ENCODE measurements around the gene HCST. TPM values are rescaled to one million over a fixed set of nuclear protein-coding genes. Genes with fewer than 3 reads are reported as not detected.

The HCST gene, protein sequence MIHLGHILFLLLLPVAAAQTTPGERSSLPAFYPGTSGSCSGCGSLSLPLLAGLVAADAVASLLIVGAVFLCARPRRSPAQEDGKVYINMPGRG
- 0.29 to 0.79 TPM (median 0.46 TPM) in 4 of 5 replicates, not detected in the other for total RNA-seq (2022; extraction: Qiagen RNA extraction)

DNA sequence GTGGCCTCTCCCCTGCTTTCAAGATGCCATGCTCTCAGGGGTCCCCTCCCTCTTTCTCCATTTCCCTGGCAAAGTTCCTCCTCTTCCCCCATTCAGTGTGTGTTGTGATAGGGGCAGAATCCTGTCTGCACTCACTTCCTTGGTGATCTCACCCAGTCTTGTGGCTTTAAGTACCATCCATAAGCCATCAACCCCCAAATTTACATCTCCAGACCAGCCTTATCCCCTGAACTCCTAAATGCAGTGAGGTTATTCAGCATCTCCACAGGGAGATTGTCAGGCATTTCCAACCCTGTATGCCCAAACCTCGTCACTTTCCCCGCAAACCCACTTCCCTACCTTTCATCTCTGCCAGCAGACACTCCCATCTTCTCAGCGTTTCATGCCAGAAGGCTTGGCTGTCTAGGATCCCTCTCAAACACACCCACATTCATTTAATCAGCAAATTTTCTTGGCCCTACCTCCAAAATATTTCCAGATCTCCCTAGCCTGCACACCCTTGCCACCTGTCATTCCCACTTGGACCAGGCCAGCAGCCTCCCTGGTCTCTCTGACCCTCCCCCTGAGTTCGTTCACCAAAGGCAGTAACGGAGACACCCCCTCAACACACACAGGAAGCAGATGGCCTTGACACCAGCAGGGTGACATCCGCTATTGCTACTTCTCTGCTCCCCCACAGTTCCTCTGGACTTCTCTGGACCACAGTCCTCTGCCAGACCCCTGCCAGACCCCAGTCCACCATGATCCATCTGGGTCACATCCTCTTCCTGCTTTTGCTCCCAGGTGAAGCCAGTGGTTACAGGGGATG is at the start of gene HCST:
Gene HCST, plus strand, starts transcription at position 676 of the 808 bp plus-strand sequence. Its CDS starts 65 bp downstream, at position 741.

DNA sequence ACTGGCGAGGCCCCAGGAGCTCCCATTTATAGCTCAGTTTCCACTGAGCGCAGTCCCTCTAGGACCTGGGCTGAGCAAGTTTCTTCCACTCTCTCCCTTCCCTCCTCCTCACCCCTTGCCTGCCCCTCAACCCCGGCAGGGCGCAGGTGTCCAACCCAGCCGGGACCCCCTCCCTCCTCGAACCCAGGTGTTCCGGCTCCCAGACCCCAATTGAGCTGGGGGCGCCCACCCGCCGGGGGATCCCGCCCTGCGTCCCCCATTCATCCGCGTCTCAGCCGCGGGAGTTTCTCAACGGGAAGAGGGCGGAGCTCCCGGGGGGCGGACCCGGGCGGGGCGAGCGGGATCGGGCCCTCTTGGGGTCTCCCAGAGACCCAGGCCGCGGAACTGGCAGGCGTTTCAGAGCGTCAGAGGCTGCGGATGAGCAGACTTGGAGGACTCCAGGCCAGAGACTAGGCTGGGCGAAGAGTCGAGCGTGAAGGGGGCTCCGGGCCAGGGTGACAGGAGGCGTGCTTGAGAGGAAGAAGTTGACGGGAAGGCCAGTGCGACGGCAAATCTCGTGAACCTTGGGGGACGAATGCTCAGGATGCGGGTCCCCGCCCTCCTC is 45.7 kb upstream of the HCST start, which contains the start of gene KIRREL2:
Gene KIRREL2, plus strand, starts transcription at position 366 of the 604 bp plus-strand sequence. Its CDS starts 209 bp downstream, at position 575.

DNA sequence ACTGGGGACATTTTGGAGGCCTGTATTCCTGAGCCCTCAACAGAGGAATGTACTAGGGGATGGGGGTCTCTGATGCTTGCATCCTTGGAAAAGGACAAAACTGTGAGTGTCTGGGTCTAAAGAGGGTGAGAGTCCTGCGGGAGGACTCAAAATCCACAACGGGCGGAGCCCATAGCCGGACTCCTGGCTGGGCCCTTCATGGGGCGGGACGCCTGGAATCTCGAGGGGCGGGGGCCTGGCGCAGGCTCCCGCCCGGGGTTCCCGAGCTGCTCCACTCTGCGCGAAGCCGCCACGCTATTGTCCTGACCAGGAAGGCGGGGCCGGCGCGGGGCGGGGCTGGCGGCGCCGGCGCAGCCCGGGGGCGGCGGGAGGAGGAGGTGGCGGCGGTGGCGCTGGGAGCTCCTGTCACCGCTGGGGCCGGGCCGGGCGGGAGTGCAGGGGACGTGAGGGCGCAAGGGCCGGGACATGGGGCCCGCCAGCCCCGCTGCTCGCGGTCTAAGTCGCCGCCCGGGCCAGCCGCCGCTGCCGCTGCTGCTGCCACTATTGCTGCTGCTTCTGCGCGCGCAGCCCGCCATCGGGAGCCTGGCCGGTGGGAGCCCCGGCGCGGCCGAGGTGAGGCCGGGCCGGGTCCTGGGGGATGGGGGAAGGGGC is 34.0 kb upstream of the HCST start, which contains the start of gene APLP1:
Gene APLP1, plus strand, starts transcription at position 403 of the 651 bp plus-strand sequence. Its CDS starts 63 bp downstream, at position 466.

DNA sequence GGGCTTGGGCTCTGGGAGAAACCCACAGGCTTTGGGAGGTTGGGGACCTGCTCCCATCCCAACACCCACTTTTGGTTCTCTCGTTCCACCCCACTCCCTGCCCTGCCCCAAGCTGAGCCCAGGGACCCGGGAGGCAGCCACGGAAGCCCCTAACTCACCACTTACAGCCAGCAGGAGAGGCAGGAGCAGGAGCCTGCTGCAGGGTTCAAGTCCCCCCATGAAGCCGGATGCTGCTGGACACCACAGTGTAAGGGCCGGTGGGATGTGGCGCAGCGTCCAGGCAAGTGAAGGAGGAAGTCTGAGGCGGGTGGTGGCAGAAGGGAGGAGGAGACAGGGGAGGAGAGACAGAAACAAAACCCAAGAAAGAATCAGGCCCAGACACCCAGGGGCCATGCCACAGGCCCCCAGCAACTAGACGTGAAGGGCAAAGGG is 5.7 kb downstream of the HCST start, which contains the start of gene TYROBP:
Gene TYROBP, minus strand, starts transcription at position 286 of the 432 bp plus-strand sequence. Its CDS starts 67 bp downstream, at position 219.

DNA sequence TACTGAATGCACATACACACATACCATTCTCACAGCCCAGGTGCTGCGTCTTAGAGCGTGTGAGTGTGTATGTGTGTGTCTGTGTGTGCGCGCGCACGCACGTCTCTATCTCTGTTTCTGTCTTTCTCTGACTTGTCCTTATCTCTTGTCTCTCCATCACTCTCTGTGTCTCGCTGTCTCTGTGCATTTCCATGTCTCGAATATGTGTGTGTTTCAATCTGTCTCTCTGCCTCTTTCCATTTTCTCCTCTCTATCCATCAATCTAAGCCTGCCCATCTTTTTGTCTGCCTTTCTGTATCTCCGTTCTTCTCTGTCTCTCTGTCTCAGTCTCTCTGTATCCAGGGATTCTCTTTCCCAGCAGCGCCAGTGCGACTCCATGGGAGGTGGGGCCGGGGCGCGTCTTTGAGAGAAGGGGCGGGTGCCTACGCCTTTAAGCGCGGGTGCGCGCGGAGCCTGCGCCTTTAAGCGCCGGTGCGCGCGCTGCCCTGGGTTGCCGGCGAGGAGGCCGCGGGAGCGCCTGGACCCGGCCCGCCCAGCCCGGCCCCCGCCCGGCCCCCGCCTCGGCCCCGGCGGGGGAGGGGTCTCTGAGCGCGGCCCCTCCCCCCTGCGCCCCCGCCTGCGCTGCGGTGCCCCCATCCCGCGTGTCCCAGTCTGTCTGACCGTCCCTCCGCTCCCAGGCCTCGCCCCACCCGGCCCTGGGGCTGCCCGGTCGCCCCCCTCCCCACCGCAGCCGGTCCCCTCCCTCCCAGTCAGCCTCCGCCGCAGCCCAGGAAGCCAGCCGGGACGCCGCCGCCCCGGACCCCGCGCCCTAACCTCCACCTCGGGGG is 33.8 kb downstream of the HCST start, which contains the start of gene LRFN3:
Gene LRFN3, plus strand, starts transcription at position 464 of the 827 bp plus-strand sequence. CDS start 3,052 bp downstream, outside the sequence.

Other genes starting within 250 kb of the HCST start
- 0.52 to 1.5 TPM (median 1.0 TPM) in 5 replicates for gene UPK1A, start 236.0 kb upstream of the HCST start, total RNA-seq (2022; extraction: Qiagen RNA extraction)
- not detected in 5 replicates for gene ZBTB32, start 198.0 kb upstream of the HCST start, total RNA-seq (2022; extraction: Qiagen RNA extraction)
- 53.9 to 62.2 TPM (median 56.6 TPM) in 5 replicates for gene KMT2B, start 184.5 kb upstream of the HCST start, total RNA-seq (2022; extraction: Qiagen RNA extraction)
- 11.5 to 12.9 TPM (median 11.8 TPM) in 5 replicates for gene IGFLR1, start 160.1 kb upstream of the HCST start, total RNA-seq (2022; extraction: Qiagen RNA extraction)
- 21.9 to 27.5 TPM (median 24.7 TPM) in 5 replicates for gene U2AF1L4, start 157.1 kb upstream of the HCST start, total RNA-seq (2022; extraction: Qiagen RNA extraction)
- 250 to 344 TPM (median 287 TPM) in 5 replicates for gene PSENEN, start 156.9 kb upstream of the HCST start, total RNA-seq (2022; extraction: Qiagen RNA extraction)
- gene LIN37, start 154.0 kb upstream of the HCST start, total RNA-seq (2022; extraction: Qiagen RNA extraction), result 21.5 to 27.9 TPM (median 23.2 TPM) in 5 replicates
- gene HSPB6, start 145.5 kb upstream of the HCST start, total RNA-seq (2022; extraction: Qiagen RNA extraction), result 0.14 to 0.35 TPM (median 0.29 TPM) in 5 replicates
- 19.6 to 32.1 TPM (median 24.2 TPM) in 5 replicates for gene PROSER3, start 144.4 kb upstream of the HCST start, total RNA-seq (2022; extraction: Qiagen RNA extraction)
- 4.7 to 9.3 TPM (median 7.4 TPM) in 5 replicates for gene ARHGAP33, start 127.0 kb upstream of the HCST start, total RNA-seq (2022; extraction: Qiagen RNA extraction)
- gene PRODH2, start 89.7 kb upstream of the HCST start, total RNA-seq (2022; extraction: Qiagen RNA extraction), result 0.15 to 0.36 TPM (median 0.25 TPM) in 5 replicates
- gene NPHS1, start 50.0 kb upstream of the HCST start, total RNA-seq (2022; extraction: Qiagen RNA extraction), result 0.35 to 0.68 TPM (median 0.59 TPM) in 5 replicates
- 0.43 to 0.63 TPM (median 0.50 TPM) in 5 replicates for gene KIRREL2, start 45.6 kb upstream of the HCST start, total RNA-seq (2022; extraction: Qiagen RNA extraction)
- 68.9 to 98.3 TPM (median 90.2 TPM) in 5 replicates for gene APLP1, start 34.0 kb upstream of the HCST start, total RNA-seq (2022; extraction: Qiagen RNA extraction)
- 5.2 to 6.5 TPM (median 6.3 TPM) in 5 replicates for gene NFKBID, start 2.0 kb upstream of the HCST start, total RNA-seq (2022; extraction: Qiagen RNA extraction)
- not detected in 5 replicates for gene TYROBP, start 5.8 kb downstream of the HCST start, total RNA-seq (2022; extraction: Qiagen RNA extraction)
- 15.7 to 24.4 TPM (median 20.9 TPM) in 5 replicates for gene LRFN3, start 33.8 kb downstream of the HCST start, total RNA-seq (2022; extraction: Qiagen RNA extraction)
- 28.9 to 48.5 TPM (median 46.4 TPM) in 5 replicates for gene SDHAF1, start 92.7 kb downstream of the HCST start, total RNA-seq (2022; extraction: Qiagen RNA extraction)
- 0.18 to 0.29 TPM (median 0.22 TPM) in 5 replicates for gene SYNE4, start 106.3 kb downstream of the HCST start, total RNA-seq (2022; extraction: Qiagen RNA extraction)
- 21.7 to 25.8 TPM (median 23.8 TPM) in 5 replicates for gene ALKBH6, start 111.7 kb downstream of the HCST start, total RNA-seq (2022; extraction: Qiagen RNA extraction)
- 0.74 to 1.5 TPM (median 0.92 TPM) in 5 replicates for gene CLIP3, start 130.3 kb downstream of the HCST start, total RNA-seq (2022; extraction: Qiagen RNA extraction)
- gene THAP8, start 151.8 kb downstream of the HCST start, total RNA-seq (2022; extraction: Qiagen RNA extraction), result 5.8 to 7.9 TPM (median 7.3 TPM) in 5 replicates
- gene WDR62, start 152.4 kb downstream of the HCST start, total RNA-seq (2022; extraction: Qiagen RNA extraction), result 23.1 to 26.0 TPM (median 25.2 TPM) in 5 replicates
- gene OVOL3, start 208.6 kb downstream of the HCST start, total RNA-seq (2022; extraction: Qiagen RNA extraction), result 0.17 to 0.60 TPM (median 0.36 TPM) in 4 of 5 replicates, not detected in the other
- gene POLR2I, start 212.3 kb downstream of the HCST start, total RNA-seq (2022; extraction: Qiagen RNA extraction), result 201 to 261 TPM (median 248 TPM) in 5 replicates
- 406 to 569 TPM (median 542 TPM) in 5 replicates for gene TBCB, start 212.9 kb downstream of the HCST start, total RNA-seq (2022; extraction: Qiagen RNA extraction)
- 1,534 to 2,199 TPM (median 2,140 TPM) in 5 replicates for gene CAPNS1, start 237.5 kb downstream of the HCST start, total RNA-seq (2022; extraction: Qiagen RNA extraction)
- gene COX7A1, start 249.9 kb downstream of the HCST start, total RNA-seq (2022; extraction: Qiagen RNA extraction), result not detected in 5 replicates

Measured in A549 treated with Hydrocortisone at 1 μM for 4 hours (cell line).